Stimulated activated CD8-positive, alpha-beta memory T cell treated with anti-CD3 and anti-CD28 coated beads, Interleukin-12 subunit alpha, Interleukin-12 subunit beta, amount 100 ng/mL, for 4 hours (primary cell): Measurements from ENCODE around the gene ZHX3.

ENCODE experiments used
- DNase-seq: peaks from one replicate; pipeline ENCODE4 v3.0.0-alpha.2; 2020; ENCODE audit warnings: low read depth

The ZHX3 gene

DNA sequence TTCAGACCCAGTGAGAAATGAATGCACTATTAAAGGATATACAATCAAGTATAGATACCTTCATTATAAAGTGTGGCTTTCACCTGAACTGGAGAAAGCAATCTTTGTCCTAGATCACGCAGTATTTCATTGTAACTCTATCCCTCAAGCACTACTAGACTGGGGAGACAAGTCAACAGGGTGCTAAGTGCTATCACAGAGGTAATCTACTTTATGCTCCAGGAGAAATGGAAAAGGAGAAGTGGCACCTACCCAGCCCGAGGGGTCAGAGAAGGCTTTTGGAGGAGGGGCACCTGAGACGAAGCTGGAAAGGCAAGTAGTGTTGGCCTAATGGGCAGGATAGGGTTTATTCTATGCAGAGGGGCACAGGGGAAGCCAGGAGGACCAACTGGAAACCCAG, 17.1 kb downstream of the ZHX3 start:
- no peak for DNase-seq

DNA sequence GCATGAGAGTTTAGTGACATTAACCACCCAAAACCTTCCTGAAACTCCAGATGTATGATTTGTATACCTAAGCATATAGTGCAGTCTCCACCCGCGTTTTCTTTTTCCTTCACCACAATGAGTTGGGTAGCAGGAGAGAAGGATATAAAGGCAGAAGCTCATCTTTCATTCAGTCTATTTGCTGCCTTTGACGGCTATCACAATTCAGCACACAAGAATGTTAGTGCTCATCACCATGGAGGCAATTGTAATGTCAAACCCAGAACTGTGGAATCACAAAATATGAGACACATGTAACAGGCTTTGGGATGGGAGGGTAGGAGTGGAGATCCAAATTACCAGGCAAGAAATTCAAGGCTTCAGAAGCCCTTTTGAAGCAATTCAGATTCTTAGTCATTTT, 17.6 kb downstream of the ZHX3 start:
- no peak for DNase-seq

DNA sequence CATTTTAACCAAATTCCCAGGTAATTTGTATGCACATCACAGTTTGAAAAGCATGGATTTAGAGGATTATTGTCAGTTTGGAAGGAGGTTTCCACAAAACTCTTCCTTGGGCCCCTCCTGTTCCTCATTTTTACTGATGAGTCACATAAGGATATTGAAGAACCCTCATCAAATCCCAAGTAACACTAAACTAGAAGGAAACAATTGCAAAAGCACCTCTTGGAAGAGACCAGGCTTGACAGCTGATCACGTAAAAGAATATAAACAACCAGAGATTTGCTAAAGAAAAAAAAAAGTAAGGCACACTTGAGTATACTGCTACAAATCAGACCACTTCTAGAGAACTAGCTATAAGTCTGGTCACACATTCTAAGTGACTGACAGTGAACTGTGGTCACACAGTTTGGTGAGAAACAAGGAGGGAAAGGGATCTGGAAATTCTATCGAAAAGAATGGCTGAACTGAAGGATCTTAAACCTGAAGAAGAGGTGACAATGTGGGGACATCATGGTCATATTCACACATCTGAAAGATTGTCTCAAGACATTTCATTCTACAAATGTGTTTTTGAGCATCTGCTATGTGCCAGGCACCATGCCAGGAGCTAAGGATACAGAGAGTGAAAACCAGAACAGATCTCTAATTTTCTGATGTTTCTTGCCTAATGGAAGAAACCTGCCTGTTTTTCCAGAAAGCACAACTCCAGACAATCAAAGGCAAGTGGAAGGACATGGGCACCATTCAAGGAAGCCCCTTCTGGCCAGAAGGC, 24.1 kb downstream of the ZHX3 start:
- DNase-seq: no peak

DNA sequence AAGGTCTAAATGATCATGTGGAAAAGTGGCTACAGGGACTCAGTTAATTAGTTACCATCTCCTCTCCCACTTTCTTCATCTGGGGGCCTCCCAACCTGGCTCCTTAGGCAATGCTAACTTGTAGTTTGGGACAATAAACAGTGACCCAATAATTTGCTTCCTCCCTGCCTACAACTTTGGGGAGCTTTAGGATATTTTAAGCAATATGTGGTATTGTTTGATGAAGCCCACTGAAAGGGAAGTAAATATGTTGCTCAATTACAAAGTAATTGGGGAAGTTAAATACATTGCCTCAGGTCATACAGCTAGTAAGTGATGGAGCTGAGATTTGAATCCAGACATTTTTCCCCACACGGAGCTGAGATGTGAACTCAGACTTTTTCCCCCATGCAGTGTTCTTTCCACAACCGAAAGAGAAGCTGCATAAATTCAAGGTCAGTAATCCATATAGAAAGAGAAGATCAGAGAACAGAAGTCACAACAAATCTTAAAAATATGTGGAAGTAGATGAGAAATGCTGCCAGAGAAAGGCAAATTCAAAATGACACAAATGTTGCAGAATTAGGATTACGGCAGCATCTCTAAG, 26.6 kb downstream of the ZHX3 start:
- no peak for DNase-seq

DNA sequence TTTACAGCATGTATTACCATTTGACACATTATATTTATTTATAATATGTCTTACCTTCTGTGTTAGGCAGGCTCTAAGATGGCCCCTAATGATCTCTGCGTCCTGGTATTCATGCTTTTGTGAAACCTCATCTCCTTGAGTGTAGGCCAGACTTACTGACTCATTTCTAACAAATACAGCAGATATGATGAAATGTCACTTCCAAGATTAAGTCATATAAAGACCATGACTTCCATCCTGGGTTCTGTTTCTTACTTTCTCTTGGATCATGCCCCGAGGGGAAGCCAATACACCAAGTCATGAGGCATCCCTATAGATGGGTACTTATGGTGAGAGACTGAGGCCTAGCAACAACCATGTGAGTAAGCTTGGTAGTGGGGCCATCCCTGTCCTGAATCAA, 30.2 kb downstream of the ZHX3 start:
- no peak for DNase-seq

DNA sequence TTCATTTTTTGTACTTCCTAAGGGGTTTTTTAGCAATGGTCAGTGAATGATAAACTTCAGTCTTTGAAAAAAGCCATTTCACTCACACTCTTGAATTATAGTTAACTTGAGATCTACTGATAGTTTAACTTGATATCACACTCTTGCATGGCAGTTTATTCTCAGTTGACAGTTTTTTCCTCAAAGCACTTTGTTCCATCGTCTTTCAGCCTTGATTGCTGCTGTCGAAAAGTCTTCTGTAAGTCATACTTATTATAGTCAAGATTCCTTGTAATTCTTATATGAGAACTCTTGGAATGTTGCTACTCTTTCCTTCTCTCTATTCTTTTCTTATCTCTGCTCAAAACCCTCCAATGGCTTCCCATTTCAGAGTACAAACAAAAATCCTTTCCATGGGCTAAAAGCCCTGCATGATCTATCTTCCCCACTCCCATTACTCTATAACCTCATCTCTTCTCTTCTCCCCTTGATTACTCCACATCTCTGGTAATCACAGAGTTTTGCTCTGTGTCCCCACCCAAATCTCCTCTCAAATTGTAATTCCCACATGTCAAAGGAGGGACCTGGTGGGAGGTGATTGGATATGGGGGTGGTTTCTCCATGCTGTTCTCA, 31.2 kb downstream of the ZHX3 start:
- no peak for DNase-seq

DNA sequence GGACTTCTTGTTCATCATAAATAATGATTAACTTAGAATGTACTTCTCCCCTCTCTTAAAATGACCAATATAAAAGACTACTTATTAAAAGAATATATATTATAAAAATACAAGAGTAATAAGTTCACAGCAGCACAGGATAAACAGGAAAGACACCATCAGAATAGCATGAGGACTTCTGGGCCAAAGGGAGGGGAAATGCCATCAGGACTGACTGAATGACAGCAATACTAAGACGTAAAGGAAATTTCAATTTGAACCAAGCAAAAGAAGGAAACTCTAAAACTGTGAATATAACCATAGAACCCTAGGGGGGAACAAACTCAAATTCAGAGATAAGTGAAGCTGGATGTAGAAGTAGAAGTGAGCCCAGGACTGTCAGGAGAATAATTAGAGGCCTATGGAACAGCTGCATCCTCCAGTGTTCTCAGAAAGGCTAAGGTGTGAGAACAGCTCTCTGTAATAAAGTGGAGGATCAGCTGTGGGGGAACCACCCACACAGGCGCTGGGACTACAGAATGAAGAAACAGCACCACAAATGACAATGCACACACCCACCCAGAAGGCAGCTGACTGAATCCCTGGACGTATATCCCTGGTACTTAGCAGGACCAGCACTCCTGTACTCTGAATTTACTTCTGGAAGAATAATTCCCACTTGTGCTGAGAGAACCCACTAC, 37.8 kb downstream of the ZHX3 start:
- no peak for DNase-seq

DNA sequence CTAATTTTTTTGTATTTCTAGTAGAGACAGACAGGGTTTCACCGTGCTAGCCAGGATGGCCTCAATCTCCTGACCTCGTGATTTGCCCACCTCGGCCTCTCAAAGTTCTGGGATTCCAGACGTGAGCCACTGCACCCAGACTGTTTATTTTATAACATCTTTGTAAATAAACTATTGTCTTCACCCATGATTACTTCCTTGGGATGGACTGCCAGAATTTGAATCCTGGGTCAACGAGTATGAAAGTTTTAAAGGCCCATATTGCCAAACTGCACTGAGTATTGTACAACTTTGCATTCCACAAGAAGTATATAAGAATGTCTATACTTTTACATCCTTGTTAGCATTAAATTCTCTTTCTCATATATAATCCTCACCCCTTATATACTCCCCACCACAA, 38.6 kb downstream of the ZHX3 start:
- no peak for DNase-seq

DNA sequence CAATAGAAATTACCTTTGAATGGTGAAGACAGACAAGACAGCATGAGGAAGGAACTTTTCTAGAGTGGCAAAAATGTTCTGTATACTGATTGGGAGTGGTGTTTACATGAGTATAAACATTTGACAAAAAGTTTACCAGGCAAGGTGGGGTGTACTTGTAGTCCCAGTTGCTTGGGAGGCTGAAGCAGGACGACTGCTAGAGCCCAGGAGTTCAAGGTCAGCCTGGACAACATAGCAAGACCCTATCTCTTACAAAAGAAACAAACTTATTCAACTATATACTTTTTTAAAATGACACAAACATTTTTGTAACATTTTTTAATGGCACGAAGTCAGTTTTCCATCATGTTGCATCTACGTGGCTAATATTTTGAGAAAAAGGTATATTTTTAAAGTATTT, 40.5 kb downstream of the ZHX3 start:
- no peak for DNase-seq

DNA sequence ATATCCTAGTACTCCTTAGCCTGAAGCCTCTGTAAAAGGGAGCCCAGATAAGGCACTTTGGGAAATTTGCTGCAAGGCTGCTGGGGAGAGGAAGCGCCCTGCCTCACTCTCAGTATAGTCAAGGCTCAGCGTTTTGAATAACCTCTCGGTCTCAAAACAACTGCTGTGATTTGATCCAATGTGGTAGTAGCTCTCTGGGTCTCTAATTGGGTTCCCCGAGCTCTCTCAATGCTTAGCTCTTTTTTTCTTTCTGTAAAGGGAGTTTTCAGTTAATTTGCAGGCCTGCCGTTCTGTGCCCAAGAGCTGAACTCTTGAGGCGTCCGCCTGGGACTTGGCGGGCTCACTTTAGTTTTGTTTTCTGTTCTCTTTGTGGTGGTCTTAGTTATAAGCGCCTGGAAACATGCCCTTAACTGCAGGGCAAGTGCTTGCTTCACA, 41.2 kb downstream of the ZHX3 start:
- DNase-seq: no peak

DNA sequence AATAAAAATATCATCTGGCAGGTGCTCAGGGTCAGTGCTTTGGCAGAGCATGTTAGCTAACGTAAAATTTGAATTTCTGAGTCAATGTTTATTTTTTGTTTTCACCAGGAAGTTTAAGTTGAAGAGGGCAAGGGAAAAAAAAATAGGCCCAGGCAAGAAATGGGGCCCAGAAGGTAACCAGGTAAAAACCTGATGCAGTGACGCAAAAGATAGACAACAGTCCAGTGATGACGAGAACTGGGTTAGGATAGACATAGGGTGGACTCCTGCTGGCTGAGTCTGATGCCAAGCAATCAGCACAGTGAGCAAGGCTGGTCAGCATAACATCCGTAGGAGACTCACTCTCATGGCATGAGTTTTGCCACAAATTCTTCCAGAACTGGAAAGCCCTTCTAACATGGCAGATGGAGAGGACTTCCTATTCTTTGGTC, 42.2 kb downstream of the ZHX3 start:
- no peak for DNase-seq

DNA sequence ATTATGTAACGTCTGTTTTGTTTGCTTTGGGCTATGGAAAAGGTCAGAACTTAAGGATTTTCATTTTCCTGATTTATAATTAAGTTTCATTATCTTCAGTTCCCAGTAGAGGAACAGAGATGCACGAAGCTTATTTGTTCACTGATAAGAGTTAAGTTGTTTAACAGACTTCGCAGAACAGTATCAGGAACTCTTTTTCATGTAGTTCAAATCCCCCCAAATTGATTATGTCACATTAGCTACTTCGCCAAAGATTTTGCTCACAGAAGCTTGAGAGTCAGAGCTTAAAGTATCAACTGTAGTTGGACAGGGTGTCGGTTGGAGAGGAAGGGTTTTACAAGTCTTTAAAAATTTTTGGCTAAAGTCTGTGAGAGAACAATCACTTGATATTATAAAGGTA, 43.4 kb downstream of the ZHX3 start:
- no peak for DNase-seq

DNA sequence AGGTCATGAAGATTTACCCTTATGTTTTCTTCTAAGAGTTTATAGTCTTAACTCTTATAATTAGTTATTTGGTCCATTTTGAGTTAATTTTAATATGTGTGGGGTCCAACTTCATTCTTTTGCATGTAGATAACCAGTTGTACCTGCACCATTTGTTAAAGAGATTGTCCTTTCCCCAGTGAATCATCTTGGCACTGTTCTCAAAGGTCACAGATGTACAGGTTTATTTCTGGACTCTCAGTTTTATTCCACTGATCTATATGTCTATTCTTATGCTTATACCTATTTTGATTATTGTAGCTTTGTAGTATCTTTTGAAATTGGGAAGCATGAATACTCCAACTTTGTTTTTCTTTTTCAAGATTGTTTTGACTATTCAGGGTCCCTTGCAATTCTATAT, 44.1 kb downstream of the ZHX3 start:
- no peak for DNase-seq

DNA sequence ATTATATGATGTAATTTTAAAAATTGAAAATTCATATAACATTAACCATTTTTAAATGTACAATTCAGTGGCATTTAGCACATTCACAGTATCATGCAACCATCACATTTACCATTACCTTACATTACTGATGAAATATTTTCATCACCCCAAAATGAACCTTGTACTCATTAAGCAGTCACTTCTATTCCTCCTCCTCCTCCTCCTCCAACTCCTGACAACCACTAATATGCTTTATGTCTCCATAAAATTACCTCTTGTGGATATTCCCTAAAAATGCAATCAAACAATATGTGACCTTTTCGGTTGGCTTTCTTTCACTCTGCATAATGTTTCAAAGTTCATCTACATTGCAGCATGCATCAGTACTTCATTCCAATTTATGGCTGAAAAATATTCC, 45.2 kb downstream of the ZHX3 start:
- no peak for DNase-seq

DNA sequence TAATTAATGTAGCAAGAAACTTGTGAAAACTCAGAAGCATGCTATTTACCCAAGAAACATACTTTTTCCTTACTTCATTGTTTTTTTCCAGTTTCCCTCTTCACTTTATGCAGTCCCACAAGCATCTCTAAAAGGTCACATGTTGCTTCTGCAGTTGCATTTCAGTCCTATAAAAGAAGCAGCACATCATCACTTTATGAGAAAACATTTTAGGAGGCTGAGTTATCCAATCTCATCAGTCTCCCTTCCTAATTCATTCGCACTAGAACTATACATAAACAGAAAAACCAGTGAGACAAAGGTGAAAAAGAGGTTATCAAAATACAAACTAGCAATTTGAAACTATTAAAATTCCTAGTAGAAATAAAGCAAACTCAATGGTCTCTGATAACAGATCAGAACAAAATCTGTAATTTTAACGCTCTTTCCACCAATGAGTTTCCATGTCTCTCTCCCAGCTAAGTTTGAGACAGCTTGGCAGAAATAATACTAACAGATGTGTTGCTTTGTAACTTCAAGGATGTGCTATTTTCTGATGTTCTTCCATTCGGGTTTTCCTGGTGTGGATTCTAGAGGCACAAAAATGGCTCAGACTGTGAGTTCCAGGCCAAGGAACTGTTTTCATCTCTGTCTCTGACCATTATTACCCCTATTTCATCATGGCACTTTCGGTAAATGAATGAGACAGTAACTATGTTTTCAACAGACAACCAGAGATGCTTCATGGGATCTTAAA, 48.4 kb downstream of the ZHX3 start:
- no peak for DNase-seq

DNA sequence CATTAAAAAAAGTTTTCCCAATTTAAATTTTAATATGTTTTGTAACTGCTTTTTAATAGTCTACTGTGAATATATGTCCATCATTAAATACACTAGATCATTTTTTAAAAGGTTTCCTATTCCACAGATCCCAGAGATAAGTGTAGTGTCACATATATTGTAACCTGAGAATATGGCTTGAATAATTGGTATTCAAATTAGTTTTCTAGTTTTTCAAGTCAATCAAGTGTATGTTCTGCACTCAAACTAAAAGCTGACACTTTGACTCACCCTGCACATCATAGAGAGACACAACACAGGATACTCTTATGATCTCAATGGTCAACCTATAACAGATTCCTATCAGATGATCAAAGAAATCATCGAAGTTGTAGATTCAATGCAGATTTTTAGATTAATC, 49.1 kb downstream of the ZHX3 start:
- DNase-seq: no peak

DNA sequence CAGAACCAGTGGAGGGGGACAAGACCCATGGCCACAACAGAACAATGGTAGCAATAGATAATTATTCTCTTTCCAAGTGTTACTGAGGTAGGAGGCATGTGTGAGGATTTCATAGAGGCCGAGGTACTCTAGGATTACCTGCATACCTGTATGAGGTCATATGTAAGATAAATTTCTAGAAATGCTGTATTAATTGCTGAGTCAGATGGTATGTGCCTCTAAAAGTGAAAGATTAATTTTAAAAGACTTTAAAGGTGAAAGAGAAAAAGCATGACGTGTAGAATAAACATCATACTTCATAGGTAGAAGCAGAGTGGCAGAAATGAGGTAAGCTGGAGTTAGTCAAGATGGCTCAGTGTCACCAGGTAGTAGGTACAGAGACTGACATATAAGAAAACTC, 51.6 kb downstream of the ZHX3 start:
- DNase-seq: no peak

DNA sequence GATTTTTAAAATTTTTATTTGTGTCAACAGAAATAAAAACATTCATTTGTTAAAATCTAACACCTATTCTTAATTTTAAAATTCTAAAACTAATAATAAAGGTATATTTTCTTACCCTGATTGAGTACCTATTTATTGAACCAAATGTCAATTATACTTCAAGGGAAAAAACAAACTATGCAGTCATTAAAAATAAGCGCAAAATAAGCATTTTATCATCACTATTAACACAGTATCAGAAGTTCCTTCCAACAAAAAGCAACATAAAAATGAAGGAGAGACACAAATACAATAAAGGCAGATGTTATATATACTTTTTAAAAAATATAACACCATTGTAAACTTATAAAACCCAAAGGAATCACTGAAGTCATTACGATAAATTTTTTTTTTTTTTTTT, 52.7 kb downstream of the ZHX3 start:
- no peak for DNase-seq

DNA sequence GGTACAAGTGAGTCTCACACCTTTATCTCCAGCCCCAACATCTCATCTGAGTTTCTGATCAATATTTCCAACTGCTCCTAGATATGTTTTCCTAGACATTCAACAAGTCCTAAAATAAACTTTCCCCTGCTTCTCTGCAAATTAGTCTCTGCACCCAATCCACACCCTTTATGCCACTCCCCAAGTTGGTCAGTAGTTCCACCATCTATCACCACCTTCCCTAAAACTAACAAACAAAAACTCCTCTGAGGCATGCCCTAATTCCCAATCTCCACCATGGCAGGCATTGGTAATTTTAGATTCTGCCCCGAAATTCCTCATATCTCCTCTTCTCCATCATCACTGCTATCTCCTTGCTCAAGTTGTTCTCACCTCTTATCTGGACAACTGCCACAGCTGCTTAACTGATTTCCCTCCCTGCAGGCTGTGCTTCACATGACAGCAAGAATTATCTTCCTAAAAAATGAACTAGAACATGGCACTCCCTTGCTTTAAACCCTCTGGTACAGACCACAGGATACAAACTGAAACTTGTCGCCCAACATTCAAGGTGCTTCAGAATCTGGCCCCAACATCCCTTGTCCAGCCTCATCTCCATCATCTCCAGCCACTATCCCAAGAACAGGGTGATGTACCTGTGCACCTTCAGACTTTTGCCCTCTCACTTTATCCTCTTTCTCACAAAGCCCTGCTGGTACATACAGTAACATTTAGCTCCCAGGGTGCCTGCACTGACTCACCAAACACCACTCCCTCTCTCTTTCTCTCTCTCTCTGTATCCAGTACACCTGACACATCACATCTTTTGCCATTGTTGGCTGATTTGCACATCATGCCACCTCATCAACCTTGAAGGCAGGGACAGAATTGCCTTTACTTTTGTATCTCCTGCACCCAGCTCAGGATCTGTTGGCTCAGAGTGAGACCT, 55.5 kb downstream of the ZHX3 start:
- DNase-seq: no peak

DNA sequence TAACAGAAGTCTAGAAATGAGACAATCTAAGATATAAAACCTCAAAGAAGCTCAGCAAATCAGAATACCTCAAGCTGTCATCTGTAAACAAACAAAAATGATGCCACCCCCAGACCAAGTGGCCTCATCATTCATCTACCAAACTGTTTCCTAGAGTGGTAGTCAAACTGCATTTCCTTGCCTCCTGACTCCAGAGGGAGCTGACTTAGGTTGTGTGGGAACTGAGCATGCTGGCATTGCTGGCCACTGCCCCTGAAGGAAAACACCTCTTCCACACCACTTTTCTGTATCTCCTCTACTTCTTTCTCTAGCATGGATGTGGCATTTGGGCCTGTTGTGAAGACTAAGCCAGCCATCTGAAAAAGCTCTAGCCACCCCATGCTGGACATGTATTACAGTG, 56.3 kb downstream of the ZHX3 start:
- DNase-seq: no peak

DNA sequence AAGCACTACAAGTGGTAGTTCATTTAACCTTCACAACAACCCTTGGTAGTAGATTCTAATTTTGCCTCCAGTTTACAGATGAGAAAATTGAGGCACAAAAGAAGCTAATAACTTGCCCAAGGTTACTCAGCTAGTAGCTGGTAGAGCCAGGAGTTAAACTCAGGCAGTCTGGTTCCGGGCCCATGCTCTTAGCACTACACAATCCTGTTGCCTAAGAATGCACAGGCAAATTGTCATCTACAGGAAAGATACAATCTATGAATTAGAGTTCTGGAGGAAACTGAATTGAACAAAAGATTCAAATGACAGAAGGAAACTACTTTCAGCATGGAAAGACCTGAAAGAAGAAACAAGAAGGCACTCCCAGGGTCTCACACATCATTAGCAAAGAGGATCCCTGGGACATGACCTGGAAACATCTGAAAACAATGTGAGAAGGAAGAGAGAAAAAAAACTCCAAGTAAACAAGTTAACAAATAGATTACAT, 56.8 kb downstream of the ZHX3 start:
- DNase-seq: no peak
